PFSK-1 (cell line): ENCODE results near the gene AMER2.

Experiments used
- FOXP2 ChIP-seq: optimal IDR thresholded peaks from 2 replicates; pipeline ENCODE3; 2011; ENCODE audit warnings: borderline replicate concordance, control low read depth, inconsistent platforms; ENCODE audit not compliant: insufficient read depth; ENCODE audit errors: extremely low read length, extremely low read depth
- POLR2AphosphoS5 ChIP-seq: IDR thresholded peaks from 2 replicates; pipeline ENCODE4 v1.6.1; 2012; ENCODE audit warnings: low read depth, mild to moderate bottlenecking, control low read depth, low read length, moderate library complexity
- REST ChIP-seq, 2 experiments: IDR thresholded peaks; 2 replicates each; pipeline versions ENCODE4 v1.6.1 to v1.8.0; 2011 to 2012; ENCODE audit warnings: low read depth in 2 of 2, low read length in 2 of 2, control low read depth in 1 of 2, inconsistent platforms in 1 of 2, mild to moderate bottlenecking in 1 of 2, moderate library complexity in 1 of 2; ENCODE audit not compliant: insufficient read depth in 1 of 2
- SIN3A ChIP-seq: IDR thresholded peaks from 2 replicates; pipeline ENCODE4 v1.6.1; 2012; ENCODE audit warnings: mild to moderate bottlenecking, low read length, moderate library complexity, borderline replicate concordance; ENCODE audit not compliant: insufficient read depth
- TAF1 ChIP-seq: IDR thresholded peaks from 2 replicates; pipeline ENCODE4 v1.6.1; 2012; ENCODE audit warnings: low read length, control low read depth, borderline replicate concordance; ENCODE audit not compliant: insufficient read depth

Gene AMER2

GRCh38 chr13:25204863-25205262, 32.8 kb upstream of the AMER2 start:
- TF ChIP-seq SIN3A (no peak), REST (IDR thresholded peaks at IDR 0.05; ENCODE audit: insufficient read depth in 1 of 2, low read depth in 2 of 2, low read length in 2 of 2) (no peak), FOXP2 (no peak), POLR2AphosphoS5 (no peak), TAF1 (no peak)

- TF ChIP-seq TAF1 (no peak), FOXP2 (no peak), SIN3A (no peak), POLR2AphosphoS5 (no peak), REST (IDR thresholded peaks at IDR 0.05; ENCODE audit: insufficient read depth in 1 of 2, low read depth in 2 of 2, low read length in 2 of 2) (no peak)
These were observed 31.1 kb upstream of the AMER2 start for GRCh38 chr13:25203127-25203740.

GRCh38 chr13:25200783-25201182, 28.7 kb upstream of the AMER2 start:
- TF ChIP-seq POLR2AphosphoS5, result no peak
- no peak for TF ChIP-seq FOXP2
- TF ChIP-seq TAF1, result no peak
- TF ChIP-seq REST (IDR thresholded peaks at IDR 0.05; ENCODE audit: insufficient read depth in 1 of 2, low read depth in 2 of 2, low read length in 2 of 2), result no peak
- TF ChIP-seq SIN3A, result no peak

- TF ChIP-seq SIN3A (no peak), REST (IDR thresholded peaks at IDR 0.05; ENCODE audit: insufficient read depth in 1 of 2, low read depth in 2 of 2, low read length in 2 of 2) (no peak), TAF1 (no peak), POLR2AphosphoS5 (no peak), FOXP2 (no peak)
These were observed 26.6 kb upstream of the AMER2 start for GRCh38 chr13:25198647-25199046.

GRCh38 chr13:25196971-25197370, 24.9 kb upstream of the AMER2 start:
- TF ChIP-seq FOXP2 (no peak), SIN3A (no peak), TAF1 (no peak), REST (IDR thresholded peaks at IDR 0.05; ENCODE audit: insufficient read depth in 1 of 2, low read depth in 2 of 2, low read length in 2 of 2) (no peak), POLR2AphosphoS5 (no peak)
